HCT116 (cell line): ENCODE data around the gene MED15. TPM values are rescaled to one million over a fixed set of nuclear protein-coding genes. Genes with fewer than 3 reads are reported as not detected.

Experiments
- ATAC-seq: fragments of 200-7000 bp; cut with Tn5 transposase; 2 replicates; pipeline ENCODE4 v1.9.1; 2020; ENCODE audit warnings: mild to moderate bottlenecking, moderate library complexity
- BruUV-seq: library from RNA; stranded (reverse); fragments of 400-500 nt; replicated peaks from 2 replicates; lab custom pipeline; 2021; lab: Mats Ljungman, UMichigan
- CTCF ChIA-PET: fragments of 300-600 bp; sonication (Branson Sonifier 250); formaldehyde crosslinking; loops from one replicate; lab custom pipeline; 2021; ENCODE audit warnings: antibody characterized with exemption; lab: Charles Lee
- POLR2A ChIA-PET: fragments of 300-600, 350-600 bp; sonication (Branson Sonifier 250); formaldehyde crosslinking; loops from one replicate; lab custom pipeline; 2021; ENCODE audit warnings: antibody characterized with exemption; lab: Charles Lee
- RAD21 ChIA-PET, 2 experiments: fragments of 300-600 bp; sonication (Branson Sonifier 250); formaldehyde crosslinking; loops; one replicate each; lab custom pipeline; 2023; ENCODE audit warnings: low total read pairs in 2 of 2; ENCODE audit not compliant: uncharacterized antibody in 2 of 2, unreplicated experiment in 2 of 2, low non-redundant PET in 1 of 2; lab: Charles Lee
- DNase-seq: peaks from one replicate; pipeline ENCODE4 v3.0.0-alpha.2; 2010; ENCODE audit warnings: low read depth, low spot score
- H2AFZ ChIP-seq: fragments of 200-600 bp; shearing (Covaris generic), sonication (generic); 2 replicates; pipeline ENCODE4 v1.6.1; 2017; ENCODE audit warnings: low read depth, mixed run types, mixed read lengths, antibody characterized with exemption, low read length; ENCODE audit not compliant: poor library complexity, severe bottlenecking
- H3K27ac ChIP-seq: 2 replicates; pipeline ENCODE4 v1.5.1; 2012; ENCODE audit warnings: low read depth, low read length
- H3K27me3 ChIP-seq: fragments of 200-600 bp; sonication (generic); 2 replicates; pipeline ENCODE4 v1.6.1; 2016; ENCODE audit warnings: mixed run types, low read length, mixed read lengths; ENCODE audit not compliant: insufficient read depth
- H3K36me3 ChIP-seq, 2 experiments: fragments of 200-500 bp in 1 of 2; fragments of 200-600 bp in 1 of 2; sonication (Bioruptor generic) in 1 of 2; sonication (generic) in 1 of 2; 2 replicates each; pipeline versions ENCODE4 v1.5.1 to v1.6.1; 2014 to 2016; ENCODE audit warnings: low read length in 2 of 2, inconsistent platforms in 1 of 2, mixed read lengths in 1 of 2, mixed run types in 1 of 2; ENCODE audit not compliant: insufficient read depth in 2 of 2, control insufficient read depth in 1 of 2
- H3K4me1 ChIP-seq, 2 experiments: fragments of 200-600 bp in 1 of 2; sonication (generic) in 1 of 2; 2 replicates each; pipeline versions ENCODE4 v1.5.1 to v1.6.1; 2012 to 2017; ENCODE audit warnings: low read length in 2 of 2, inconsistent platforms in 1 of 2, mild to moderate bottlenecking in 1 of 2, mixed read lengths in 1 of 2, mixed run types in 1 of 2, moderate library complexity in 1 of 2; ENCODE audit not compliant: insufficient read depth in 2 of 2, control insufficient read depth in 1 of 2
- H3K4me2 ChIP-seq: fragments of 200-600 bp; sonication (generic); 2 replicates; pipeline ENCODE4 v1.6.1; 2017; ENCODE audit warnings: mixed run types, low read length, mixed read lengths
- H3K4me3 ChIP-seq, 2 experiments: fragments of 200-600 bp in 1 of 2; sonication (generic) in 1 of 2; replicated peaks in 1 of 2; 2 replicates each; pipeline ENCODE4 v1.5.1; 2011 to 2016; ENCODE audit warnings: low read length in 2 of 2, control low read depth in 1 of 2, low read depth in 1 of 2, mild to moderate bottlenecking in 1 of 2, mixed read lengths in 1 of 2, mixed run types in 1 of 2
- H3K79me2 ChIP-seq: fragments of 200-600 bp; sonication (generic); 2 replicates; pipeline ENCODE4 v1.6.1; 2017; ENCODE audit warnings: mild to moderate bottlenecking, mixed run types, low read length, moderate library complexity, mixed read lengths; ENCODE audit not compliant: insufficient read depth
- H3K9ac ChIP-seq: fragments of 200-600 bp; sonication (generic); 2 replicates; pipeline ENCODE4 v1.6.1; 2016; ENCODE audit warnings: low read length, mixed read lengths
- H3K9me2 ChIP-seq: fragments of 200-600 bp; sonication (generic), shearing (Covaris generic); 2 replicates; pipeline ENCODE4 v1.6.1; 2017; ENCODE audit warnings: mixed run types, mild to moderate bottlenecking, moderate library complexity; ENCODE audit not compliant: insufficient read depth
- H3K9me3 ChIP-seq, 2 experiments: fragments of 200-500 bp in 1 of 2; fragments of 200-600 bp in 1 of 2; sonication (Bioruptor generic) in 1 of 2; sonication (generic) in 1 of 2; 2 replicates each; pipeline ENCODE4 v1.6.1; 2014 to 2017; ENCODE audit warnings: low read length in 2 of 2, mixed read lengths in 2 of 2, inconsistent platforms in 1 of 2, low read depth in 1 of 2, mild to moderate bottlenecking in 1 of 2, mixed run types in 1 of 2, moderate library complexity in 1 of 2; ENCODE audit not compliant: control insufficient read depth in 1 of 2, insufficient read depth in 1 of 2
- H4K20me1 ChIP-seq: fragments of 200-600 bp; sonication (generic), shearing (Covaris generic); 2 replicates; pipeline ENCODE4 v1.6.1; 2017; ENCODE audit warnings: mixed run types, mild to moderate bottlenecking, moderate library complexity; ENCODE audit not compliant: insufficient read depth
- ATF3 ChIP-seq: IDR thresholded peaks from 2 replicates; pipeline ENCODE4 v1.6.1; 2012
- CEBPB ChIP-seq: IDR thresholded peaks from 2 replicates; pipeline ENCODE4 v1.6.1; 2012; ENCODE audit warnings: low read depth
- POLR2A ChIP-seq: IDR thresholded peaks from 2 replicates; pipeline ENCODE4 v1.7.0; 2011; ENCODE audit warnings: borderline replicate concordance; ENCODE audit not compliant: insufficient read depth, insufficient read length; ENCODE audit errors: extremely low read depth
- RAD21 ChIP-seq: IDR thresholded peaks from 2 replicates; pipeline ENCODE4 v1.6.1; 2012; ENCODE audit warnings: low read depth, mild to moderate bottlenecking
- SP1 ChIP-seq: IDR thresholded peaks from 2 replicates; pipeline ENCODE4 v1.6.1; 2012; ENCODE audit warnings: low read depth
- ZFX ChIP-seq: fragments of 450-650 bp; IDR thresholded peaks from 2 replicates; pipeline ENCODE4 v1.6.1; 2017
- intact Hi-C: fragments of 100-400 bp; cut with micrococcal nuclease; formaldehyde crosslinking; loops from 2 replicates; pipeline ENCODE4 v1.10.0; 2022
- total RNA-seq: library from RNA; stranded (reverse); gene quantifications from one replicate; pipeline ENCODE4 v1.2.1, GENCODE V29; 2021; ENCODE audit not compliant: unreplicated experiment
- TF ChIP-seq, protein P1 (sequence below), 3 experiments: fragments of 200-600 bp in 1 of 3; sonication (generic) in 1 of 3; IDR thresholded peaks in 2 of 3; conservative IDR thresholded peaks in 1 of 3; 2 replicates each; pipeline ENCODE4 v1.5.1; 2012 to 2017; ENCODE audit warnings: low read depth in 2 of 3, low read length in 2 of 3, antibody characterized with exemption in 1 of 3, borderline replicate concordance in 1 of 3, control low read depth in 1 of 3, mild to moderate bottlenecking in 1 of 3, mixed read lengths in 1 of 3, mixed run types in 1 of 3, moderate library complexity in 1 of 3; ENCODE audit not compliant: insufficient read depth in 1 of 3

The MED15 gene
- total RNA-seq, 1 experiment from 2014 or later = 81.3 TPM

DNA sequence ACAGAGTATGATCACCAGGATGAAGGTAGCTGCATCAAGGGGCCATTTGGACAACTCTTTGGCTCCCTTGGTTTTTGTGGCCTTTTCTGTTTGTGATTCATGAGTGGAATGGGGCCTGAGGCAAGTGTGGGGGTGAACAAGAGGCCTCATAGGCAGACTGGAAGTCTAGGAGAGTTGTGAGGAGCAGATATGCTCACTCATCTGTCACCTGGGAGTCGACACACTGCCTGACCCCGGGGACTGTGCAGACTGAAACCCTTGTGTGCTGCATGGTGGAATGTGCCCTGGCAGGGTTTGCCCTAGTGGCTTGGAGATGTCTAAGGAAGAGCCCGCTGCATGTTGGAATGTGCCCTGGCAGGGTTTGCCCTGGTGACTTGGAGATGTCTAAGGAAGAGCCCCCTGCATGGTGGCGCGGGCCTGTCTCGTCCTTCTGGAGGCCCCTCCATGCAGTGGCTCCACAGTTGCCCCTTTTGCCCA is 60.0 kb downstream of the MED15 start:
- Histone ChIP-seq H3K36me3 (peaks cover 22 to 53% of the 10 kb centered on the region in 2 experiments), H3K4me2 (peak overlapping the region; percentile 63), H3K4me1 (peaks cover 42 to 64% of the 10 kb centered on the region in 2 experiments), H3K9ac (peak overlapping the region; percentile 26; the same call in 1 of the 2 replicates), H4K20me1 (no peaks in the 10 kb centered on the region), H3K9me3 (no peaks in the 10 kb centered on the region), H3K79me2 (peaks cover 20% of the 10 kb centered on the region; the same call in 1 of the 2 replicates), H3K9me2 (no peaks in the 10 kb centered on the region), H3K27me3 (no peaks in the 10 kb centered on the region), H3K27ac (peak overlapping the region; percentile 31; the same call in 1 of the 2 replicates), H2AFZ (no peak overlapping the region), H3K4me3 (no peak overlapping the region)
- ChIA-PET CTCF (interaction anchor here (0.9 to 2.6 kb wide), 6 partner anchors 10 to 149 kb away, joined by 3 to 17 read pairs (median 4); no protein-coding TSS in a partner anchor), RAD21 (no interaction called here), POLR2A (no interaction called here)
- TF ChIP-seq POLR2A (no peak), ATF3 (no peak), SP1 (no peak), CEBPB (no peak)
- intact Hi-C loops = no loop called here
- peak; percentile 32; the same call in 1 of the 2 replicates for ATAC-seq
- no TSS peak for BruUV-seq
- no peak for DNase-seq

DNA sequence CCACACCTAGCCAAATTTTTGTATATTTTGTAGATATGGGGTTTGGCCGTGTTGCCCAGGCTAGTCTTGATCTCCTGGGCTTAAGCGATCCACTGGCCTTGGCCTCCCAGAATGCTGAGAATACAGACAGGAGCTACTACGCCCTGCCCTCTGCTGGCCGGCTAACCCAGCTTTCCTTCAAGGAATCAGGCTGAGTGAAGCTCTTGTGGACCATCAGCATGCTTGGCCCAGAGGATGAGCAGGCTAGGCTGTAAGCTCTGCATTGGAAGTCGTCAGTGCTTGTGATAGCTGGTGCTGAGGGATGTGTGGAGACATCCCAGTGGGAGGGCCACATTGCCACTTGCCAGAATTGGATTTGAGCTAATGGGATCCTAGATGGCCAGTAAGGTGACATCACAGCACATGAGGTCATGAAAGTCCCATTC is 60.6 kb downstream of the MED15 start:
- H3K4me1 ChIP-seq = peaks cover 42 to 64% of the 10 kb centered on the region in 2 experiments
- TF ChIP-seq ZFX (no peak), RAD21 (peak; percentile 31; the same call in 1 of the 2 replicates)
- TF ChIP-seq, protein P1, sequence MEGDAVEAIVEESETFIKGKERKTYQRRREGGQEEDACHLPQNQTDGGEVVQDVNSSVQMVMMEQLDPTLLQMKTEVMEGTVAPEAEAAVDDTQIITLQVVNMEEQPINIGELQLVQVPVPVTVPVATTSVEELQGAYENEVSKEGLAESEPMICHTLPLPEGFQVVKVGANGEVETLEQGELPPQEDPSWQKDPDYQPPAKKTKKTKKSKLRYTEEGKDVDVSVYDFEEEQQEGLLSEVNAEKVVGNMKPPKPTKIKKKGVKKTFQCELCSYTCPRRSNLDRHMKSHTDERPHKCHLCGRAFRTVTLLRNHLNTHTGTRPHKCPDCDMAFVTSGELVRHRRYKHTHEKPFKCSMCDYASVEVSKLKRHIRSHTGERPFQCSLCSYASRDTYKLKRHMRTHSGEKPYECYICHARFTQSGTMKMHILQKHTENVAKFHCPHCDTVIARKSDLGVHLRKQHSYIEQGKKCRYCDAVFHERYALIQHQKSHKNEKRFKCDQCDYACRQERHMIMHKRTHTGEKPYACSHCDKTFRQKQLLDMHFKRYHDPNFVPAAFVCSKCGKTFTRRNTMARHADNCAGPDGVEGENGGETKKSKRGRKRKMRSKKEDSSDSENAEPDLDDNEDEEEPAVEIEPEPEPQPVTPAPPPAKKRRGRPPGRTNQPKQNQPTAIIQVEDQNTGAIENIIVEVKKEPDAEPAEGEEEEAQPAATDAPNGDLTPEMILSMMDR (IDR thresholded peaks at IDR 0.05 in 2 of 3, conservative IDR thresholded peaks at IDR 0.05 in 1 of 3; ENCODE audit: borderline replicate concordance in 1 of 3, insufficient read depth in 1 of 3, low read depth in 2 of 3, low read length in 2 of 3) = peak; percentile 27 to 64 (median 63); a peak in 5 of 6 replicates
- TF ChIP-seq, all 23 proteins: peak for 2
- Histone ChIP-seq H3K9me2 (no peaks in the 10 kb centered on the region), H3K27ac (peak overlapping the region; percentile 76; the same call in 1 of the 2 replicates), H3K9me3 (no peaks in the 10 kb centered on the region), H3K27me3 (no peaks in the 10 kb centered on the region), H3K4me2 (peak overlapping the region; percentile 63), H4K20me1 (no peaks in the 10 kb centered on the region), H3K36me3 (peaks cover 23 to 54% of the 10 kb centered on the region in 2 experiments), H3K4me3 (no peak overlapping the region), H2AFZ (no peak overlapping the region), H3K9ac (peak overlapping the region; percentile 49), H3K79me2 (peaks cover 20% of the 10 kb centered on the region; the same call in 1 of the 2 replicates)
- peak; percentile 23 for DNase-seq
- BruUV-seq = no TSS peak
- intact Hi-C loops = loop anchor here (2.0 kb wide), 1 partner anchor 149 kb away; no protein-coding TSS in a partner anchor
- ATAC-seq = peak; percentile 34
- RAD21 ChIA-PET = no interaction called here
- CTCF ChIA-PET = interaction anchor here (0.7 to 2.6 kb wide), 10 partner anchors 10 to 149 kb away, joined by 3 to 17 read pairs (median 3); partner anchors contain the start of genes KLHL22 and MED15
- POLR2A ChIA-PET = no interaction called here
